Activated CD4-positive, CD25-positive, alpha-beta regulatory T cell treated with anti-CD3 and anti-CD28 coated beads, Interleukin-2, amount 50 U/mL, for 24 hours (primary cell): ENCODE measurements around the gene DOCK4.
A peak's percentile ranks its signal among the peaks of the same experiment; 100 is the strongest.
"Not testable (repeated sequence)": the region's sequence is repeated elsewhere in the genome, so short reads cannot be mapped to it uniquely, and the experiment has no call there.

ENCODE experiments used
- ATAC-seq, 2 donors: fragments of 150-1000 bp; cut with Tn5 transposase; one replicate each; pipeline ENCODE4 v1.10.0; 2021; ENCODE audit warnings: mild to moderate bottlenecking in 1 of 2, moderate library complexity in 1 of 2

The DOCK4 gene

DNA sequence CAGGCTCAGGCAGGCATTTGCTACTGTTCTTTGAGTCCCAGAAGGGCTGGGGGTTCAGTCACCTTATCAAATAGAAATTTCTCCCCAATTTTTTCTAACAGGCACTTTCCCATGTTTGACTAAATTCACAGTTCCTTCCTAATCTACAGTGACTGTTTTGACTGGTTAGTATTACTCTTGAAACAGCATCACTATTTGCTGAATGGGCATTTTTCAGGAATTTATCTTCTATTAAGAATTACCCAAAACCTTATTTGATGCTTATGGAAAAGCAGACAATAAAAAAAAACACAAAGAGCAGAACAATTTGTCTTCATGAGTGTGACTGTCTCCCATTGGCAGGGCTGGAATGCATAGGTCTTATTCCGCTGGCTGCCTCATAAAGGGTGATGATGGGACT is 269.0 kb downstream of the DOCK4 start:
- ATAC-seq = no peak

DNA sequence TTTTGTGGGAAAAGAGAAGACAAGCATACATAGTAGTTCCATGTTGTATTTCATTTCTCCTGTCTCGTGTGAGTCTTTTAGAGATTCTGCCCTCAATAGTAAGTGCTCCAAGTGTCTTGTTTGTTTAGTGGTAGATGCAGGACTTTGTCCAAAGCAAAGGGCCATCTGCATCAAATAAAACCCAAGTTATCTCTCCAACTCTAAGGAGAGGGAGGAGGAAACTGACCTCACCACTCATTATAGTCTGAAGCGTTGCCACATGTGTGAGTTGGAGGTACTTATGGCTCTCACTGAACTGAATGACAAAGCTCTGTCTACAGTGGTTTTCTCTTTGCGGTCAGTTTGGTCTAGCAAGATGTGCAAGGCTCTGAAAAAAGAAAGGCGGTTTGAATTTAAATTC is 272.6 kb downstream of the DOCK4 start:
- no peak for ATAC-seq

DNA sequence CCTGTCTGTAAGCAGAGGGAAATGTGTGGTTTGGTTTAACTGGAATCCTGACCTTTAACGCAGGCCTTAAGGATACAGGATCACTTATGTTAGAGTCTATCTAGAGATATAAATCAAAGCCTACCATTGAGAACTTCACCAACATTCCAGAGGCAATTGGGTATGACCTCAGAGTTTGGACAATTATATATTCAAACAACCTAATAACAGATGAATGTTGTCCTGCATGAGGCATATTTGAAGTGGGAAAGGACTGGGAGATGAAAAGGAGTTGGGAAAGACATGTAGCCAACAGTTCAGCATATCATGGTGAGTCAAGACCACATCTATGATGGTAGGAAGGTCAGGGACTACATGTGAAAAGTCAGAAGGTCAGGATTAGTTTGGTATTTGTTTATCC is 274.2 kb downstream of the DOCK4 start:
- no peak for ATAC-seq

DNA sequence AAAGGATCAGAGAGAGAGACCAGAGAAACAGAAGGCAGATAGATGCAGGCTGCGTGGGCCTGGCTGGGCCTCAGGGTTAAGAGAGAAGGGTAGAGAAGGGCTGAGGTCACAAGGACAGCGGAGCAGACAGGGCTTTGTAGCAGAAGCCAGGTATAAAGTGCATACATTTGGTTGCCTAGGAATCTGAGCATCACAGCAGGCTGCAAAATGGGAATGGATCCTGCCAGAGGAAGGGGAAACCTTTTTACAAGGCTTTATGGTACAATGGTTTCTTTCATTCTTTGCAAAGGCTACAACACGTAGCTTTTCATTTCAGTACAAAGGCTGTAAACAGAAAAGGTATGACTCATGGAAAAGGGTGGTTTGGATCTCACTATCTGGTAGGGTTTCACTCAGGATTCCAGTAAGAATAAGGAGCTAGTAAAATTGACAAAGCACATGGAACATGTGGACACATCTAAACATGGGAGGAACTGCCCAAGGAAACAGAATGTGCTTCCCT is 275.1 kb downstream of the DOCK4 start:
- ATAC-seq = peak in 1 of 2 donors; percentile 21

DNA sequence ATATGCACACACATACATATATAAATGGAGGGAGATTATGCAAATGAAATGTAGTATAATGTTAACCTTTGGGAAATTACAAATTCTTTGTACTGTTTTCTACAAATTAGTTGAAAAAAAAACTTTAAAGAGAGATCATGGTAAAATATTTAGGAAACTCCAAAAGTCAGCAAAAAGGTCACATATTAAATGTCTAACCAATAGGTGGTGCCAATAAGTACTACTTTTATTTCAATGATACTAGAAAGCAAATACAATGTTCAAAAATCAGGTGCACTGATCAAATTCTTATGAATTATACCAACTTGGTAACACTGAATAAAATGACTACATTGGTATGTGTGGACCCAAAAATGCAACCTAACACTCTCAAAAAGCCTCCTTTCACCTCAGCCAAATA is 276.9 kb downstream of the DOCK4 start:
- ATAC-seq = no peak

DNA sequence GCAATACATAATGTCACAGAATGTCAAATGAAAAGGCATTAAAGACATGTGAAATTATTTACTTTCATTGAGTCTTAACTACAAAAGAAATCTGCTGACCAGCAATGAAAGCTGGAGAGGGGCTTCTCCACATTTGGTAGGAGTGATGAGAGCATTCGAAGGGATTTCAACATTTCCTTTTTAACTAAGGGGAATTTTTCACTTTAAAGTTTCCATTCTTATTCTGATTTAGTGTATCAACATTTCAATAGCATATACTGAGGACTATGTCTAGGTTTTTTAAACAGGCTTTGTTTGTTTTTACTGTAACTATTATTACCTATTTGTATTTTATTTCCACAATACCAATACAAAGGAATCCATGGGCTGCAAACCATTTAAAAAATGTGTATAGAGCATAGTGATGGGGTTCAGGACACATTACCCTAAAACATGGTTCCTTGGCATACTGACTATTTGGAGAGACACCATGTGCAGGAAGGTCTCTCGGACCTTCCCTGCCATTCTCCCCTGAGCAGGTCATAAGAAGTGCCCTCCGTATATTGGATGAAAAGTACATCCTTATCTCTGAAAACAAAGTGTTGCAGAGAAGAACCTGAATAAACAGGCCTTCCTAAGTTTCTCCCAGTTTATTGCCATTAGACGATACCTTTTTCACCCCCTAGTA is 278.7 kb downstream of the DOCK4 start:
- no peak for ATAC-seq

DNA sequence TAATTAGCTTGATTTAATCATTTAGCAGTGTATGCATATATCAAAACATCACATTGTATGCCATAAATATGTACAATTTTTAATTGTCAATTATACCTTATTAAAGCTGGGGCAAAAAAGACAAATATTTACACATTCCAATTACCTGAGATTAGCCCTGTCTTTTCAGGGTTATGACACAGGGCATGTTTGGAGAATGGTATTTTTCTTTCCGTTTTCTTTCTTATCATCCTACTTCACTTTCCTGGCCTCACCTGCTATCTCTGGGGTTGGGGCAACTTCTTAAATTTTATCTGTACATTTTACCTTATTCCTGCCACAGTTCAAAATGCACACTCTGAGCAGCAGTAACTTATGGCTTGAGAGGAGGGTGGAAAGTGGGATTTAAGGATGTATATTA is 285.9 kb downstream of the DOCK4 start:
- no peak for ATAC-seq

DNA sequence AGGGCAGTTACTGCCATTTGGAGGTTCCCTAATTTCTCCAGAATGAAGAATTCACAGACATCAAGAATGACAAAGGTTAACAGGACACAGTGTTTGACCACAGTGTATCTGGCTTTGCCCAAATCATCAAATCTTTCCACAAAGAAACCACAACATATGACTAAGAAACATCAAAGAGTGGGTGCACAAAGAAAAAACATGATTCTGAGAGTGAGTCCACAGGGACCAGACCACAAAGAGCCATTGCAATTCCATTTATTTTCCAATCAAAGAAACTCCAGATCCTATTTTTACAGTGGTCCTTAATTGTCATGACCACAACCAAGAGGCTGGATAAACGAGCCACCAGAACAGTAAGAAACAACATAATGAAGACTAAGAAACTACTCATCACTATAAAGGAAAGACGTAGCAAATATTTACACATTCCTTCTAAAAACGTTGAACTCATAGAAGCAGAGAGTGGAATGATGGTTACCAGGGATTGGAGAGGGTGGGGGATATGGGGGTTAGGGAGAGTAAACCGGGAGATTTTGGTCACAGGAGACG is 286.5 kb downstream of the DOCK4 start:
- ATAC-seq = no peak

DNA sequence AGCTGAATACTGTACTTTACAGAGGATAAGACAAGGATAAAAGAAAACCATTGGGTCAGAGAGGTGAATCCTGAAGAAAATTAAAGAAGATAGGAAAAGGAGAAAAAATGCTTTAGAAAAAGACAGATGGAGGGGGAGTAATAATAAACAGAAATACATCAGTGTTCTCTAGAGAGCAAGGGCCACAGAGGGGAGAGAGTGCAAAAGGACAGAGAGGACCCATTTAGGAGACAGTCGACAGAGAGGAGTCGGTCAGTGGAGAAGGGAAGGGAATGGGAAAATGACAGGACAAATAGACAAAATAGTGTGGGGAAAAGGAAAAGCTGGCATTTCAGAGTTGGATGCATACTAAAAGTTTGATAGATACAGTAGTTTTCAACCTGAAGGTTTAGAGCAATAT is 287.0 kb downstream of the DOCK4 start:
- no peak for ATAC-seq

DNA sequence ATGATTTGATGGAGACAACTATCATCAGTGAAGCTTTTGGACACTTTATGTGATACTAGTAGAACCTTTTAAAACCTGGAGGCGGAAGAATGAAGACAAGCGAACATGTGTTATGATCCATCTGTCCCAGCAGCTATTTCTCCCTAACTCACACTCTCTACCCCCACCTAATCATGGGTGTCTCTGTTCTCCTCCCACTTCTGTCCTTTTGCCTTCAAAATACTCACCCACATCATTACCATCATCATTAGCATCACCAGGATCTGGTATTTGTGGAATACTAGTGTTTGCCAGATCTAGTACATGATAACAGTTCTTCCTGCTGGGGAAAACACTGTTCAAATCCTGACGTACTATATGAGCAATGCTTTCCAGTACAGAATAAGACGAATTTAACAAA is 287.7 kb downstream of the DOCK4 start:
- ATAC-seq = no peak

DNA sequence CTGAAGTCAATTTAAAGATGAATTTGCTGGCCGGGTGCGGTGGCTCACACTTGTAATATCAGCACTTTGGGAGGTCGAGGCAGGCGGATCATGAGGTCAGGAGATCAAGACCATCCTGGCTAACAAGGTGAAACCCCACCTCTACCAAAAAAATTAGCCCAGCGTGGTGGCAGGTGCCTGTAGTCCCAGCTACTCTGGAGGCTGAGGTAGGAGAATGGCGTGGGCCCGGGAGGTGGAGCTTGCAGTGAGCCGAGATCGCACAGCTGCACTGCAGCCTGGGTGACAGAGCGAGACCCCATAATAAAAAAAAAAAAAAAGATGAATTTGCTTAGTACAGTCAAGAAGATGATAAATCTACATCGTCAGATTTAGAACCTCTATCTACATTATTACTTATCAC is 288.8 kb downstream of the DOCK4 start:
- not testable (repeated sequence) for ATAC-seq

DNA sequence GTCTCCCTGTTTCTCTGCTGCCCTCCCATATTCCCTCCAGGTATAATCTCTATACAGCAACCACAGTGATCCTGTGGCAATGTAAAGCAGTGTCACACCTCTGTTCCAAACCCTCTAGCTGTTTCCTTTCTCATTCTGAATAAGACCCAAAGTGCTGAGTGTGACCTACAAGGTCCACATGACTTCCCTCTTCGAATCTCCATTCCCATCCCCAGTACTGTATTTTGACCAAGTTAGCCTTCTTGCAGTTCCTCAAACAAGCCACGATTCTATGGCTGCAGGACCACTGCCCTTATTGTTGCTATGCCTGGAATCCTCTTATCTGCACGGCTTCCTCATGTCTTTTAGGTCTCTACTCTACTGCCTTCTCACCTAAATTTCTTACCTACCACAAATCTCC is 291.9 kb downstream of the DOCK4 start:
- no peak for ATAC-seq

DNA sequence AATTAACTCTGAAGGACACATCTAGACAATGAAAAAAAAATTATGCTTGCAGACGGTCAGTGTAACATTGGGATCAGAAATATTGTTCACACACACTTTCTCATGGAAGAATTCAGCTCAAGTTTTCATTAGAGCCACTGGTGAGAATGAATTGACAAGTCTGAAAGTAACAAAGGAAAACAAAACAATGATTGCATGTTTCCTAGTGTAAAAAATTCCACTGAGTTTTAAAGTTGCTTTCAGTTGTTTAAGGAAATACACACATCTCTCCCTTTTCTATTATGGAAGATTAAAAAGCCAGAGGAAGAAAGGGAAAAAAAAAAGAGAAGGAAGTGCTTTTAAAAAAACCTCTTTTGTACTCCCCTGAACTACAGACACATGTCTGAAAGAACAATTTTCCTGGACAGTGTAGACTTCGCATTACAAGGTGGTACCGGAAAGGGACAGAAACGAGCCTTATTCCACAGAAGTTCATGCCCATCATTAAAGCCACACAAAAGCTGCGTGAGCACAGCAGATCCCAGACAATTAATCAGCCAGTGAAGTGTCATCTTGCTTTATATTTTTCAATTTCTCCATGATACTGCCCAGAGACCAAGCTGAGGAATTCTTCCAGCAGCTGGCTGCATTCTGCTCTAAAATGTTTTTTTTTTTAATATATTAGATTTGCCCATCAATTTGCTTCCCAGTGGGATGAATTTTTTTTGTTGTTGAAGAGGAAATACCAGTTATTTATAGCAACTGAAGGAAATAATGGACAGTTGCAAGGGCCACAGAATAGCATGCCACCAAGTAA is 294.8 kb downstream of the DOCK4 start:
- ATAC-seq = no peak

DNA sequence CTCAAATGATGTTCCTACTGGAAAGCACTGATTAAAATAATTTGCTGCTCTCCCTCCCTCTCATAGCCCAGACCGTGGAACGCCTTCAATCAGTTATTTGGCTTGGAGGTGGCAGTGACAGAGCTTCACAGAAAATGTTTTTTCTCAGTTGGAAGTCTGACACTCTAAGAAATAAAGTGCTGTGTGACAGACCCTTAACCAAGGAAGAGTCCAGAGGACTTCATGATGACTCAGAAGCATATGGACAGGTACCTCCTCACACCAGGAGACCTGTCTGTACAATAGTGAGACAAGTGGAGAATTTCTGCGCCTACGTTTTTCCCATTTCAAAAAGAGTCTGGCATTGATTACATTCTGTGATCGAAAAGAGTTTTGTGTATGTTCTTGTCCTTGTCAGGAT is 295.5 kb downstream of the DOCK4 start:
- no peak for ATAC-seq

DNA sequence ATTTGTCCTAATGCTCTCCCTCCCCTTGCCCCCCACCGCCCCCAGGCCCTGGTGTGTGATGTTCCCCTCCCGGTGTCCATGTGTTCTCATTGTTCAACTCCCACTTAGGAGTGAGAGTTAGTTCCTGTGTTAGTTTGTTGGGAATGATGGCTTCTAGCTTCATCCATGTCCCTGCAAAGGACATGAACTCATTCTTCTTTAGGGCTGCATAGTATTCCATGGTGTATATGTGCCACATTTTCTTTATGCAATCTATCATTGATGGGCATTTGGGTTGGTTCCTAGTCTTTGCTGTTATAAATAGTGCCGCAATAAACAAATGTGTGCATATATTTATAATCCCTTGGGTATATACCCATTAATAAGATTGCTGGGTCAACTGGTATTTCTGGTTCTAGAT is 297.5 kb downstream of the DOCK4 start:
- ATAC-seq = not testable (repeated sequence)

DNA sequence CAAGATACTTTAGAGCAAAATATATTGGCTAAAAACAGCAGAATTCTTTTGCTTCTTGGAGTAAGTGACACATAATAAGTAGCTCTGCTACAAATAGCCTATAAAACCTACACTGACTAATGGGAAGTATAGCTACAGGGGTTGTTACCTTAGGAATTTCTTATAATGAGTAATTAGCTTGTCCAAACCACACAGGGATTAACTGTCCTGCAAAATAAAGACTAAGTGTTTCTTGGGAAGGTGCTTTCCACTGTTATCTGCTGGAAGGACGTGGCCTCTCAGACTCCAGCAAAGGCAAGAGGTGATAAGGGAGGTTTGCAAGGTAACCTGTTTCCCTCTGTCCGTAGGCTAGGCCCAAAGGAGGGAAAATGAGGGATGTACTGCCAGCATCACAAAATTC is 302.4 kb downstream of the DOCK4 start:
- ATAC-seq = no peak

DNA sequence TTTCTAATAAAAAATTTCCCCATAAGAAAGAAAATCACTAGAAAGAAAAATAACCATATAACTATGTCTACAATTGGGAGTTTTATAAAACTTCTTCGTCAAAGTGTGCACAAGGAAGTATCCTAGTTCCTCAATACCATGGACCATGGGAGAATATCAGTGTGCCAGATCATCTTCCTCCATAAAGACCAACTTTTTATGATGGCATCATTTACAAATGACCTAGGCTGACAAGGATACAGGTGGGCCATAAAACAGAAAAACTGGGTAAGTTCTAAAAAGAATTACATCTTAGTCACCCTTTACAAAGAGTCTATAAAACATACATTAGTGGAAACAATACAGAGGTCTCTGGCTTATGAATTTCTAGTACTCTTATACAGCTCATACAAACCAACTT is 303.2 kb downstream of the DOCK4 start:
- no peak for ATAC-seq

DNA sequence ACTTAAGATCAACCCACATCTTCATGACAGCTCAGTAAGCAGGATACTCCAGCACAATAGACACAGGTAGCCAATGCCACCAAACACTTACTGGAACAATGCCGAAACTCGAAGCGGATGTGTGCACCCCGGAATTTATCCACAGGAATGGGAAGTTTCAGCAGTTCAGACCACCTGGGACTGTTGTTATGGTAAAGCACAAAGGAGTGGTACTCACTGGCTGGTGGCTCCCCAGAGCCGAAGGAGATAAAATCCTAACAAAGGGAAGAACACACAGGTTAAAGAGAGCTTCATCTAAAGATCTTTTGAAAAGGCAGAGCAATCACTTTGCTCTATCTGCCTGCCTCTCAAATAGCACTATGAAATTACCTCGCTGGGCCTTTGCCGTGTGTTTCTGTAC is 305.9 kb downstream of the DOCK4 start:
- ATAC-seq = no peak

DNA sequence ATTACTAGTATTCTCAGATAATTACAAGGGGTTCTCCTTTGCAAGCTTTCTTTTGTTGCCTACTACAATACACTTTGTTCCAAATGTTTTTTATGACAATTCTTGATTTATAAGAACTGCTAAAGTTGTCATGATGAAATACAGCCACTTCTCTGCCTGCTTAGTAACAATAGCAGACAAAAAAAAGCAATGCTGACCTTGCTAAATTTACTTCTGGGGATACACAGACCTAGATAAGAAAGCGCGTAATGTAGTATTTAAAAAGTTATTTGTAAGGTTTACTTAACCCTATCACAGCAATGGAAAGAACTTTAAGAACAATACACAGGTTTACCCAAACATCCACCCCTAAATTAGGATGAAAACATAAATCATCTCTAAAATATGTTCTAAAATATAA is 311.1 kb downstream of the DOCK4 start:
- ATAC-seq = no peak

DNA sequence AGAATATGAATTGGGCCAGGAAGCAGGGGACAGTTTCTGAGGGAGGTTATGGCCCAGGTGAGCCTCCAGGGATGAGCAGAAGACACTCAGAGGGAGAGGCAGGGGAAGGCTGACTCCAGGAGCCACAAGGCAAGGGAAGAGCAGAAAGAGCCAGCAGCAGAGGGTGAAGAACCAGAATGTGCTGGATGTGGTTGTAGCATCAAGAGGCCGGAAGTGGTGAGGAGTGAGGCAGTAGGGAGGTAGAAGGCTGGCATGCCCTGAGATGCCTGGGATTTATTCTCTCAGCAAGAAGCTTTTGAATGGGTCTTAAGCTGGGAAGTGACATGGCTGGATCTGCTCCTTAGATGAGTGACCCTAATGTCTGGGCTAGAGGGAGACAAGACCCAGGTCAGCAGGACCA is 311.7 kb downstream of the DOCK4 start:
- ATAC-seq = no peak

DNA sequence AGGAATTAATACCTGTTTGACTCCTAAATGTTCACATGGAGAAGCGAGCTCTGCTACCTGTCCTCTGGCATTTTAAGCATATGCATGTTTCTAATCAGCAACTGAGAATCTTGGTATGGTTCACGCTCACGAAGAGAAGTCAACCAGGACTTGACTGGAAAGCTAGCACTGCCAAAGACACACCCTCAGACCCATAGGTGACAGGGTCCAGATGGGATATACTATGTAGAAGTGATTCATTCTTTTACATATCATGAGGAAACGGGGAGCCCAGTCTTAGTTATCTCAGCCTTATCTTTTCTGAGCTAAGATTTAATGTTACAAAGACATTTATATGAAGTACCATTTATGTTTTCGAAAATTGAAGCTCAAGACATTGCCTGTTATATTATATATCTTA is 313.0 kb downstream of the DOCK4 start:
- ATAC-seq = no peak

DNA sequence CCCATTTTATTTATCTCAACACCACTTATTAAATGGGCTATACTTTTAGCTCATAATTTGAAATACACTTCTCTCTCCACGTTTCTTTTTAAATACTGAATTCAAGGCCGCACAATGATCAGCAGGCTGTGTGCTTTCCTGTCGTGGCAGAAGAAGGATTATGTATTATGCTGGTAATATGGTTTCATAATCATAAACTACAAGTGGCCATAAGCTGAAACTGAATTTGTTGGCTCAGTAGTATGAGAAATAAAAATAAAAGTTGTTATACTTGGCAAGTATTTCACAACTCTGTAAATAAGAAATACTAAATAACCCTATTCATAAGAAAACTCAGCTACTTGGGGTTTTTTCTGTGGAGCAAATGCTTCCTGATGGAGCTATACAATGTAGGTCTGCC is 313.6 kb downstream of the DOCK4 start:
- ATAC-seq = no peak

DNA sequence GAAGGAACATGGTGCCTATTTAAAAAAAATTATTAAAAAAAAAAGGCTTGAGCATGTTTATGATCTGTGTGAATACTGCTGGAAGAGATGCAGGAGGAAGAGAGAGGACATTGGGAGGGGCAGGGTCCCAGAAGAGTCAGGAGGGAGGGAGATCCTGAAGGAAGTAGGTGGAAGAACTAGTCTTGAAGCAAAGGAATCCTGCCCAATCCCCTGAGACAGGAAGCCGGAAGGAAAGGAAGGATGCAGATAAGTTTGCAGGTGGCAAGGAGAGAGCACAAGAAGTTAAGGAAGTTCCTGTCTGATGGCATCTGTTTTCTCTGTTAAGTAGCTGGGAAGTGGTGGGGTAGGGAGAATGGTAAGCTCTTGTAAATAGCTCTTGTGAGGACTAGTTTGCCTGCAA is 318.5 kb downstream of the DOCK4 start:
- ATAC-seq = no peak

DNA sequence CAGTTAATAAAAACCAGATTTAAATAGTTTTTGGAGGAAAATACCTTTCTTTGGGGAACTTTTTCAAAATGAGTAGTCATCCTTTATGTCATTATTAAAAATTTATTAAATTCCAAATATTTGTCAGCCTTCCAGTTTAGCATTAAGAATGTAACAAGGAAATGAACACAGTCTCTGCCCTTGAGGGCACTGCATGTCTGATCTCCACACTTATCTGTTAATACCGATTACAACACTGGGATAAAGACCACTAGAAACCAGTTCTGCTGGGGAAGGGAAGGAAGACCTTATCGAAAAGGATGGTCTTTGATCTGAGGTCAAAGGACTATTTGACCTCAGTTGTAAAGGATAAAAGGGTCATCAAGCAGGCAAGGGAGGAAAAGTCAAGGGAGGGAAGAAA is 320.0 kb downstream of the DOCK4 start:
- no peak for ATAC-seq
